Measurements from ENCODE around the gene PDIA3. TPM values are rescaled to one million over a fixed set of nuclear protein-coding genes. Genes with fewer than 3 reads are reported as not detected.

Gene PDIA3
- total RNA-seq, 3 donors from 2014 or later (not counting 1 experiment from before 2014, with no cell fraction given), result 295 to 334 (median 312) TPM

DNA sequence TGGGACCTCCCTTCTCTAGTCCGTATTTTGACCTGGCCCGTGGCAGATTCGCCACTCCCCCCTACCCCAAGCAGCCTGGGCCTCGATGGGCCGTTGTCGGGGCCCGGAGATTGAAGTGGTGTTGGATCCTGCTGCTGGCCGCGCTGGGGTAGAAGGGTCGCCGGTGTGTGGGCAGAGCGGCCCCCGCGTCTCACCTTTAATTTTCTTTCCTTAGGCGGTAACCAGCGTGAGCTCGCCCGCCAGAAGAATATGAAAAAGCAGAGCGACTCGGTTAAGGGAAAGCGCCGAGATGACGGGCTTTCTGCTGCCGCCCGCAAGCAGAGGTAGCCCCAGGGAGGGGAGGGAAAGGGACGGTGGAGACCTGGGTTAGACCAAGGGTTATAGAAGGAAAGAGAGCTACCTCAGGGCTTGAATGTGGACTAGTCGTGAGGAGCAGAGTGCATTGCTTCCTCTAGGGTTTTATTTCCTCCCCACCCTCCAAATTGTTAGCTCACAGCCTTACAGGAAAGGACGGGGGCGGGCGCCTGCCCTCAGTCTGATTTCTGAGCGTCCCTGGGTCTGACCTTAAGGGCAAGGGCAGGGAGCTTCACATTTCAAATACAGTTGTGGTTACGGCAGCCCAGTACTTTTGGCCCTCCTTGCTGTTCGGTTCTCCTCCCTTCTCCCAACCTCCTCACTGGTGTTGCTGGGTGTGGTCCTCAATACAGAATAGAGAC lies 46.7 kb downstream of the PDIA3 start:
- no peaks in the 10 kb centered on the region for H3K27me3 ChIP-seq (ENCODE audit: control insufficient read depth, insufficient read depth, low read length)
- peak; percentile 19 to 46 for DNase-seq
- peak overlapping the region; percentile 99 for H3K4me3 ChIP-seq (ENCODE audit: low read length)
- Mint-ChIP-seq H3K9me3 (no peaks in the 10 kb centered on the region), H3K4me3 (peak overlapping the region; percentile 97), H3K27me3 (ENCODE audit: low read depth in 2 of 2) (no peaks in the 10 kb centered on the region), H3K36me3 (no peaks in the 10 kb centered on the region), H3K27ac (peak overlapping the region; percentile 98 to 99), H3K4me1 (peaks cover 46 to 57% of the 10 kb centered on the region in 2 donors)
- intact Hi-C loops (cut with micrococcal nuclease), result loop anchor here (1.0 kb wide), 4 partner anchors 7 to 43 kb away; partner anchors contain the start of genes HYPK, MFAP1 and SERINC4
- no peaks in the 10 kb centered on the region for H3K9me3 ChIP-seq (ENCODE audit: control insufficient read depth, insufficient read depth, low read length)
- ATAC-seq, result no peak
- TF ChIP-seq, protein P1, sequence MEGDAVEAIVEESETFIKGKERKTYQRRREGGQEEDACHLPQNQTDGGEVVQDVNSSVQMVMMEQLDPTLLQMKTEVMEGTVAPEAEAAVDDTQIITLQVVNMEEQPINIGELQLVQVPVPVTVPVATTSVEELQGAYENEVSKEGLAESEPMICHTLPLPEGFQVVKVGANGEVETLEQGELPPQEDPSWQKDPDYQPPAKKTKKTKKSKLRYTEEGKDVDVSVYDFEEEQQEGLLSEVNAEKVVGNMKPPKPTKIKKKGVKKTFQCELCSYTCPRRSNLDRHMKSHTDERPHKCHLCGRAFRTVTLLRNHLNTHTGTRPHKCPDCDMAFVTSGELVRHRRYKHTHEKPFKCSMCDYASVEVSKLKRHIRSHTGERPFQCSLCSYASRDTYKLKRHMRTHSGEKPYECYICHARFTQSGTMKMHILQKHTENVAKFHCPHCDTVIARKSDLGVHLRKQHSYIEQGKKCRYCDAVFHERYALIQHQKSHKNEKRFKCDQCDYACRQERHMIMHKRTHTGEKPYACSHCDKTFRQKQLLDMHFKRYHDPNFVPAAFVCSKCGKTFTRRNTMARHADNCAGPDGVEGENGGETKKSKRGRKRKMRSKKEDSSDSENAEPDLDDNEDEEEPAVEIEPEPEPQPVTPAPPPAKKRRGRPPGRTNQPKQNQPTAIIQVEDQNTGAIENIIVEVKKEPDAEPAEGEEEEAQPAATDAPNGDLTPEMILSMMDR (IDR thresholded peaks at IDR 0.05), result no peak
- 4% methylated on average over 33 of the region's 33 CpGs for WGBS (ENCODE audit: insufficient coverage)
- H3K4me1 ChIP-seq (ENCODE audit: control insufficient read depth, insufficient read depth, low read length), result peaks cover 35% of the 10 kb centered on the region
- peaks cover 38% of the 10 kb centered on the region for H3K36me3 ChIP-seq (ENCODE audit: control insufficient read depth, insufficient read depth, low read length)
- H3K27ac ChIP-seq (ENCODE audit: low read length), result peak overlapping the region; percentile 98

DNA sequence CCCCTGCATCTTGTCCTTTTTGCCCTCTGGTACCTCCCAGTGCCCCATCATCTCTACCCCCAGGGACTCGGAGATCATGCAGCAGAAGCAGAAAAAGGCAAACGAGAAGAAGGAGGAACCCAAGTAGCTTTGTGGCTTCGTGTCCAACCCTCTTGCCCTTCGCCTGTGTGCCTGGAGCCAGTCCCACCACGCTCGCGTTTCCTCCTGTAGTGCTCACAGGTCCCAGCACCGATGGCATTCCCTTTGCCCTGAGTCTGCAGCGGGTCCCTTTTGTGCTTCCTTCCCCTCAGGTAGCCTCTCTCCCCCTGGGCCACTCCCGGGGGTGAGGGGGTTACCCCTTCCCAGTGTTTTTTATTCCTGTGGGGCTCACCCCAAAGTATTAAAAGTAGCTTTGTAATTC lies 47.4 kb downstream of the PDIA3 start:
- Mint-ChIP-seq H3K4me1 (peaks cover 46 to 62% of the 10 kb centered on the region in 2 donors), H3K27ac (peak overlapping the region; percentile 98 to 99), H3K4me3 (peak overlapping the region; percentile 97), H3K9me3 (no peaks in the 10 kb centered on the region), H3K36me3 (no peaks in the 10 kb centered on the region), H3K27me3 (ENCODE audit: low read depth in 2 of 2) (no peaks in the 10 kb centered on the region)
- Histone ChIP-seq H3K4me3 (ENCODE audit: low read length) (no peak overlapping the region), H3K27ac (ENCODE audit: low read length) (peak overlapping the region; percentile 98), H3K36me3 (ENCODE audit: control insufficient read depth, insufficient read depth, low read length) (peaks cover 38% of the 10 kb centered on the region), H3K9me3 (ENCODE audit: control insufficient read depth, insufficient read depth, low read length) (no peaks in the 10 kb centered on the region), H3K27me3 (ENCODE audit: control insufficient read depth, insufficient read depth, low read length) (no peaks in the 10 kb centered on the region), H3K4me1 (ENCODE audit: control insufficient read depth, insufficient read depth, low read length) (peaks cover 35% of the 10 kb centered on the region)
- intact Hi-C loops (cut with micrococcal nuclease), result no loop called here
- ATAC-seq (no peak), DNase-seq (no peak)
- TF ChIP-seq, protein P1 (IDR thresholded peaks at IDR 0.05), result no peak
- WGBS (ENCODE audit: insufficient coverage), result 87% methylated on average over 9 of the region's 10 CpGs

DNA sequence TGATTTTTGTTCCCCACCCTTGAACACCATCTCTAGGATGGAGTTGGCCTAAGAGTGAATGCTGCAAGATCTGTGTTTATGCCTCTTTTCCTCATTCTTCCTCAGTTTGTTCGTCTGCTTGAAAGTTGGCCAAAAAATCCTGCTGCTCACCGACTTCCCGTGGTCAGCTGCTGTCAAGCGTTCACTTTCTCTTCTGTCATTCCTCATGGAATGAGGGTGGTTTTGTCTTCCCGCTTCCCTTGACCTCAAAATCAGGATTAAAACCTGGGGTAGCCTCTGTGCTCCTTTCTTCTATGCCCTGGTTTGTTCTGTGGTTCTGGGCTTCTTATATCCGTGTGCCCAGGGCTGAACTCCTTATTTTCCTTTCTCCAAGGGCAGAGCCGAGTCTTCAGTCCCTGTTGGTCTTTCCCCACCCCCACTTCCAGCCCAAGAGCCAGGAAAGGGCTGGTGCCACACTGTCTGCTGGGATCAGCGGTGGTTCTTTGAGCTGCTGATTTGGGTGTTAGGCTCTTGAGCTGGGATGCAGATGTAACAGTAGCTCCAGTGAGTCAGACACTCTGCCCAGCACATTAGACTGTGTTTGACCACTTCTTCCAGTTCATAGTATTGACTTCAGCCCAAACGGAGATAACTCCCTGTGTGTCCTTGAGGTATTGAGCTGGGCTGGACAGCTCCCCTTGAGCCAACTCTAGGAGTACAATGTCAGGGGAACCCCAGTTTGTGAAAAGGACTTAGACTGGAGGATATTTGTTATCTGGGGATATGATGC lies 48.2 kb downstream of the PDIA3 start:
- H3K27me3 Mint-ChIP-seq (ENCODE audit: low read depth in 2 of 2), result no peaks in the 10 kb centered on the region
- TF ChIP-seq, protein P1 (IDR thresholded peaks at IDR 0.05), result no peak
- H3K4me3 ChIP-seq (ENCODE audit: low read length), result no peak overlapping the region
- H3K27ac ChIP-seq (ENCODE audit: low read length), result no peak overlapping the region
- H3K36me3 ChIP-seq (ENCODE audit: control insufficient read depth, insufficient read depth, low read length), result peaks cover 43% of the 10 kb centered on the region
- H3K9me3 ChIP-seq (ENCODE audit: control insufficient read depth, insufficient read depth, low read length), result no peaks in the 10 kb centered on the region
- peaks cover 39% of the 10 kb centered on the region for H3K4me1 ChIP-seq (ENCODE audit: control insufficient read depth, insufficient read depth, low read length)
- peak overlapping the region; percentile 97 for H3K4me3 Mint-ChIP-seq
- intact Hi-C loops (cut with micrococcal nuclease), result no loop called here
- no peaks in the 10 kb centered on the region for H3K36me3 Mint-ChIP-seq
- peaks cover 51 to 68% of the 10 kb centered on the region in 2 donors for H3K4me1 Mint-ChIP-seq
- H3K27ac Mint-ChIP-seq, result peak overlapping the region; percentile 98 to 99
- DNase-seq, result no peak
- H3K27me3 ChIP-seq (ENCODE audit: control insufficient read depth, insufficient read depth, low read length), result no peaks in the 10 kb centered on the region
- WGBS (ENCODE audit: insufficient coverage), result 94% methylated on average over 9 of the region's 9 CpGs
- ATAC-seq, result no peak
- no peaks in the 10 kb centered on the region for H3K9me3 Mint-ChIP-seq

Data from natural killer cell (primary cell).